ENCODE data around the gene KRTAP5-1.
A peak's percentile ranks its signal among the peaks of the same experiment; 100 is the strongest.

KRTAP5-1 gene

DNA sequence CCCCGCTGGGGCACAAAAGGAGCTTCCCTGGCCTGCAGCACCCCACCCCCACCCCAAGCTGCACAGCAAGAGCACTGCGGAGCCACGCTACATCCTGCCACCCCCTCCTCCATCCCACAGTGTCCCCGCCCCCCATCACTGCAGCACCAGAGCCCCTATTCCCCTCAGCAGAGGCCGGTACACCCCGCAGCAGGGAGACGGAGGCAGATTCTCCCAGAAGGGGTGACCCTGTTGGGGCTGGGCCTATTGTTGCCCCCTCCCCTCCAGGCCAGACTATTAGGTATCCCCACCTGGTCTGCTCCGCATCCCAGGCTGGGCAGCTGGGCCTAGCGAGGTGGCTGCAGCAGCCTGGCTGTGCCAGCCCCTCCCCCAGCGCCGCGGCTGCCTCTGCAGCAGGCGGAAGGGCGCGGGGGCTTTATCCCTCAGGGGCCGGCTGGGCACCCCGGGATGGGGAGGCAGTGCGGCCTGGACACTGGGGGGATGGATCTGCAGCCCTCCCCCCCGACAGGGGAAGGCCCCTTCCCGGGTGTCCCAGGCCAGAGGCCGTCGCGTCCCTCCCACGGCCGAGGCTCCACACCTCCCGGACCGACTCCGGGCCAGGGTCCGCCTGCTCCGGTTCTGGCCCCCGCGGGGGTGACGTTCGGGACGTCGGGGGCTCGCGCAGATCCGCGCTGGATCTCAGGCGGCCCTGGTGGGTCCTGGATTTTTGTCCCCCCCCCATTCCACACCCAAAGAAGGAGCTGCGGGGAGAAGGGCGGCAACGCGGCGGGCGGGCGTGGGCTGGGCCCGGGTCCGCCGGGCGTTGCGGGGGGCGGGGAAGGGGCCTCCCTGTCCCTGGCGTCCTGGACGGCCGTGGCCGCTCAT lies 14.0 kb downstream of the KRTAP5-1 start:
- peak; percentile 66 for DNase-seq

DNA sequence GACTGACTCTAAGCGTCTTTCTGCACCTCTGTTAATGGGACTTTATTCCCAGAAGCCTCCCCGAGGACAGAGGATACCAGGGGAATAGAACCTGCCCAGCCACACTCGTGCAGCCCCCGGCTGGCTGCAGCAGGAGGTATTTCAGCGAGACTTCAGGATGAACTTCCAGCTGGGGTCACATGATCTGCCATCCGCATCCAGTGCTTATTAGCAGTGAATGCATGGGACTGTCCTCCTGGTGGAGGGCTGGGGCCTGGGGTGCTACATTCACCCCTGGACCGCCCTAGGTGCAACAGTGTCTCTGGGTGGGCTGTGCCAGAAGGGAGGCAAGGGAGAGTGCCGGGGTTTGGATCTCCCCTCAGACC lies 14.6 kb downstream of the KRTAP5-1 start:
- DNase-seq, result peak; percentile 35

DNA sequence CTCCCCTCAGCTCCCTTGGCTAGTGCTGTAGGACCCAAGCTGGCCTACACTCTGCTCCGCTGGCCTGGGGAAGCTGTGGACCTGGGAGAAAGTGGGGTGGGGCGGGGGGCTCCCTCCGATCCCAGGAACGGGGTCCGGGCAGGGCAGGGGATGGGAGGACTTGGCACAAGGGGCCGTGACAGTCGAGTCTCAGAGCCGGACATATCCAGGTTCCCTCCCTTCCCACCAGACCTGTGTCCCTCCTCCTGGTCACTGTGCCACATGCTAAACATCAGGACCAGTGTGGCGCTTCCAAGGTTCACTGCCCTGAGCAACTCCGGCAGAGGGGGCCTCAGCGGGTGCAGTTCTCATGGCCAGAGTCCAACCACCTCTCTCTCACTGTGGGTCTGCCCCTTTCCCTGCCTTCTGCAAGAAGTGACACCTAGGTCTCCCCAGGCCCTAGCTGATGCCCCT lies 15.1 kb downstream of the KRTAP5-1 start:
- DNase-seq, result peak; percentile 44

DNA sequence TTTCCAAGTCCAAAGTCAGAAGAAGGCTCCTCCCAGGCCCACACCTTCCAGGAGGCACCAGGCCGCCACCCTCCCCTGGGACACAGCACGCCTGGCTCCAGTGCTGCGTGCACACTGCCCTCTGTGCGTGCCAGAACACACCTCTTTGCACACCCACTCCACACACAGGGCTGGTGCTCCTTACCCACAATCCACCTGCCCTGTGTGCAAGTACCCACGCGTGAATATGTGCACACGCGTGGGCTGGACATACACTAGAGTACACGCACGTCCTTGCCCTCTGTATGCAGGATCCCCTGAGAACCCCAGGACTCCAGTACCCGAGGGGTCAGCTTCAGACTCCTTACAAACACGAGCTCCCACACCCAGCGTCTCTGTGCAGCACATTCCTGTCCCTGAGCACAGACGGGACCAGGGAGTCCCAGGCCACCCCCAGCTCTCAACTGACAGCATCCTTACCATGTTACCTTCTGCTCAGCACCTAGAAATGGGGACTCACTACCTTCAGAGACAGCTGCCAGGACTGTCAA lies 15.8 kb downstream of the KRTAP5-1 start:
- DNase-seq, result peak; percentile 50

DNA sequence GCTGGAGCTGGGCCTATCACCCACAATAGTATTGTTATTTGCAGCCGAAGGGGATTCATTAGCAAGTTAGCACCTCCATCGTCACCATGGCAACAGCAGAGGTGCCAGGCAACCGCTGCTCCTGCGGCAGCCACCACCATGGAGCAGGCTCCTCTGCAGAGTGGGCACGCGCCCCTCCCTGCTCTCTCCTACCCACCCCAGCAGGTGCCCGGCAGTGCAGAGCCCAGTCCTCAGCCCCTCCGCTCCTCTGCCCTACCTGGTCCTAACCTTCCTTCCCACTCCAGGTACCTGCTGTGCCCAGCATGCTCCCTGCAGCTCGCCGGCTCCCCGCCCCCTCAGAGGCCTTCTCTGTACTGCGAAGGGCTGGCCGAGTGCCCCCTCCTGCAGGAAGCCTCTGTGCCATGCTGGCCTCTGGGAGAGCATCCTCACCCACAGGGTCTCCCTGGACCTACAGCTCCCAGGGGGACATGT lies 16.6 kb downstream of the KRTAP5-1 start:
- no peak for DNase-seq

DNA sequence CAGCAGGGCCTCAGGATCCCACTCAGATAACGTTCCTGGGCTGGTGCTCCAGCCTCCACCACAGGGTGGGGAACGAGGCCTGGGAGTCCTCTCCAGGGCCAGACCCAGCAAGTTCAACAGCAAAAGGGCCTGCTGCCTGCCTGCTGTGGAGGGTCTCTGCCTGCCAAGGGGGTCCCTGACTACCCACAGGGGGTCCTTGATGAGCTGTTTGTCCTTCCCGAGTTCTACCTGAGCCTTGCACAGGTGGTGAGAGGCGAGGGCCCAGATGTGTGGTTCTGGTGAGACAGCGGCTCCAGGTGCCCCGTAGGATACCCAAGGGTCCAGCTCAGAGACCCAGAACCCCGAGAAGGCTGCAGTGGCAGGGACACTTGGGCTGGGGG lies 17.4 kb downstream of the KRTAP5-1 start:
- peak; percentile 51 for DNase-seq

DNA sequence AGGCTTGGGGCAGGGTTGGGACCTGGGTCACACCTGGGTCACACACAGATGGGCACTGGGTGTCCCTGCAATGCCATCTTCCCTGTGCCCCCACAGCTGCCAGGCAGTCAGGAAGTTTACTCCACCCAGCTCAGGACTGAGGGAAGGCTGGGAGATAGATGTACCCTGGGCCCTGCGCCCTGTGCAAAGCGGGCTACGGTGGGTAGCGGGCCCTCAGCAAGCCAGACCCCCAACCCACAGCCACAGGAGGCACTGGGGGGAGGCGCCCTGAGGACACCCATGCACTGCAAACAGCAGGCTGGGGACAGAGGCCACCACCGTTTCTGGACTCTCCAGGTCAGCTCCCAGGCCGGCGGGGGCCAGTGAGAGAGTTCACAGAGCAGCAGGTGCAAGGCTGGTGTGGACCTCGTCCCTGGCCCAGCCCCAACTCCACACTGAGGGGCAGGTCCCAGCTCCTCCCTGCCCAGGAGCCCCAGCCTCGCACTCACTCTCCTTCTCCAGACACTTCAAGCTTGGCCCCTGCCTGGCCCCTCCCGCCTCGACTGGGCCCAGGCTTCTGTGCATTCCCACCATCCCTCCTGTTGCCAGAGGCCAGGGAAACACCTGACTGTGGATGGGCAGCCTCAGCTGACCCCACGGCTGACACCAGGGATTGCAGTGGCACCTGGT lies 17.9 kb downstream of the KRTAP5-1 start:
- DNase-seq, result peak; percentile 55

DNA sequence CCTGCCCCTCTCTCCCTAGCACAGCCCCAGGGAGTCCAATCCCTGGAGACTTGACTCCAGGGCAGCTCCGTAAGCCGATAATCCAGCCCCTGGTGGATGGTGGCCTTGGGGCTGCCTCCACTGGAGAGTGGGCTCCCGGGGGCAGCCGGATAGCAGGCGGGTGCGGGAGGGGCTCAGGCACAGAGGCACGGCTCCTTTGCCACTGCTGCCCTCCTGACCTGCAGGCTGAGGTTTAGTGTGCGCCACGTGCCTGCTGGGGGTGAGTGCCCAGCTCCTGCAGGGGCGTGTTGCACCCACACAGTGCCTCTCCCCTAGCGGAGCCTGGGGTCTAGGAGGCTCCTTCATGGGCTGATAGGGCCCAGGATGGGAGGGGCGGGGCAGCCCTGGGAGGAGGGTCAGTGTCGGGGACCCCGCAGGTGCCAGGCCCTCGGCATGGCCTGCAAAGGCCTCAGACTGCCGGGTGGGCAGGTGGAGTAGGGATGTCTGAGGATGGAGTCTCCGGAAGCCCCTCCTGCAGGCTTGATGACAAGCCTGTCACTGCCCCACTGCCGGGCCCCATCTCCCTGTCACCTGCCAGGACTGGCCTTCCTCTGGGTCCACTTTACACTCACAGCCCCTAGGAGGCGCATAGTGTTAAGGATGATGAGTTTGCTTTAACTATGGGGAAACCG lies 18.6 kb downstream of the KRTAP5-1 start:
- no peak for DNase-seq

DNA sequence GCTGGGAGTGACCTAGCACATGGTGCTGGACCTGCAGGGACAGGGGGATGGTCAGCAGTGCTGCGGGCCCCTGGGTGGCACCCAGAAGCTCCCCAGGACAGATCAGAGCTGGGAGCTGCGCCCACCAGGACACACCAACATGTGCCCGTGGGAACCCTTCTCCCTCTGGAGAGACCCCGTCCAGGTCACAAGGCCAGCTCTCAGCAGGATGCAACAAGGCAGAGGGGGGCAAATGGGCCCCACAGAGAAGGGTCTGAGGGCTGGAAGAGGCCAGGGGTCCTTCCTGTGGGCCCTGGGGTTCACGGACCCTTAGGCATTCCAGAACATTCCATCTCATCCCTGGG lies 19.2 kb downstream of the KRTAP5-1 start:
- DNase-seq, result no peak

DNA sequence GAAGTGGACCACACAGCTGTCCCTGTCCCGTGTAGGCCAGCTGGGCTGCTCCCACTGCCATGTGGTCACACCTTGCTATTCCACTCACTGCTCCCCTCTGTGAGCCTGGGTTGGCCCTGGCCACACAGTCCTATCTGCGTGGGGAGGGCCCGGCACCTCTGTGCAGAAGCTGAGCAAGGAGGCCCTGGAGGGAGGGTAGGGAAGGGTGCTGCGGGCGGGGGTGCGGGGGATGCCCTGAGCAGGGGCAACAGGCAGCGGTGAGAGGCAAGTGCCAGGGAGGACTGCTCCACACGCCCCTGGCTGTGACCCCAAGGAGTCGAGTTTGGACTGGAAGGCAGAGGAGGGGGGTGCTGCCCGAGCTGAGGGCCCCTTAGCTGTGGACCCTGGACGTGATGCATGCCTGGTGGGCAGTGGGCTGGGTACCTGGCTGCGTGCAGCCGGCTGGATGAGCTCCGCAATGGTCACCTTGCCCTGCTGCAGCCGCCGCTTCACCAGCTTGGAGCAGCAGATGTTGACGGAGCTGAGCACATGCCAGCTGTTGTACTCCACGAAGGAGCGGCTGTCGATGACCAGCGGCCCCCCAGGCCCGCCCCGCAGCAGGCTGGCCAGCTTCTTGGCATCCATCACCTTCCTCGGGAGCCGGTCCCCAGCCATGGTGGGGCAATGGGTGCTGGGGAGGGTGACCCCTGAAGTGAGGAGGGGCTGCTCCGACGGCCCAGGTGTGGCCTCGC lies 19.7 kb downstream of the KRTAP5-1 start:
- DNase-seq, result no peak

DNA sequence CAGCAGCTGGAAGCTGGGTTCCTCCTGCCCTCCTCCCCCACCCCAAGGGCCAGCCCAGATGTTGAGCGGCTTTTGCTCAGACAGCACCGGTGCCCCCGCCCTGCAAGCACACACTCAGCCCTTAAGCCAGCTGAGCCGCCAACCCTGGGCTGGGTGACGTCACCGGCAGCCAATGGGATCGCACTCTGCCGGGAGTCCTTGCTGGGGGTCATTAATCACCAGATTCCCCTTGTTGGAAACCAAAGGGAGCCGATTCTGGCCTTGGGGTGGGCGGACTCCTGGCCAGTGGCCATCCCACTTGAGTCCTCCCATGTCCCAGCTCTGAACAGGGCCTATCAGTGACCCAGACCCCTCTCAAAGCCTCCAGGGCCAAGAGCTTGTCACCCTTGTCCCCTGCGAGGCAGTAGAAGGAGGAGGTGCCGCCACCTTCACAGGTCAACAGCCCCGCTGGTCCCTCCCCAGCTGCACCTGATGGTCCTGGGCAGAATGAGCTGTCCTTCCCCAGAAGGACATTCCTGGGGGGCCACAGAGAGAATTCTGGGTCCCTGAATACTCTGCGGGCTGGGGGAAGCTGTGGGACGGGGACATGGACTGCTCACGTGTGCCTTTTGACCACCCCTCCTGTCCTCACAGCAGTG lies 20.4 kb downstream of the KRTAP5-1 start:
- peak; percentile 93 for DNase-seq

DNA sequence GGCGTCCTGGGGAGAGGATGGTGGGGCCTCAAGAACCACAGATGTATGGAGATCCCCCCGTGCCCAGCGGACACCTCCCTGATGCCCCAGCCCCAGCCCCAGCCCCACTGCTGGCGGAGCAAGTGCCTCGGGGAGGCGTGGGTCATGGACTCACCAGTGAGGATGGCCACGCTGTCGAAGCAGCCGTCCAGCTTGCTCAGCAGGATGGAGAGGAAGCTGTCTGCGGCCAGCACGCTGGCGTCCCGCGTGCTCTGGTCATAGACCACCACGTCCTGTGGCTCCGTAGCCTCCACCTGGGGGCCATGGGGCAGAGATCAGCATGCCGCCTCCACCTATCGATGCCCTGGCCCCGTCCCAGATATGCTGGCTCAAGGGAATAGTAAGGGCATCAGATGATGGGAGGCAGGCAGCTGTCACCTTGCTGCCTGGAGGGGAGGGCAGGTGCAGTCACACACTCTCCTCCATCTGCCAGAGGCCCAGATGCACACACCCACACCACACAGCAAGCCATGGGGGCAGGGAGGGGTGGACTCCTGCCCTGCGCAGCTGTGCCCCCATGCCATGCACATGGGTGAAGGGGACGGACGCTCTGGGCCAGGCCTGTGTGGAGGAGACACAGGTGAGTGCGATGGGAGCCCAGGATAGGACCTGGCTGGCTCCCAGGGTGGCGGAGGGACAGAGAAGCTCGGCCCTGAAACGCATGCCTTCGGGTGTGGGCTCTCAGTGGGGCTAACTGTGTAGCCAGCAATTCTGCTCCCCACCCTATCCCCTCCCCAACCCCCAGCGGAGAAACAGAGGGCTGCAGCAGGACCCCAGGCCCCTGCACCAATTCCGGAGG lies 21.2 kb downstream of the KRTAP5-1 start:
- DNase-seq, result no peak

DNA sequence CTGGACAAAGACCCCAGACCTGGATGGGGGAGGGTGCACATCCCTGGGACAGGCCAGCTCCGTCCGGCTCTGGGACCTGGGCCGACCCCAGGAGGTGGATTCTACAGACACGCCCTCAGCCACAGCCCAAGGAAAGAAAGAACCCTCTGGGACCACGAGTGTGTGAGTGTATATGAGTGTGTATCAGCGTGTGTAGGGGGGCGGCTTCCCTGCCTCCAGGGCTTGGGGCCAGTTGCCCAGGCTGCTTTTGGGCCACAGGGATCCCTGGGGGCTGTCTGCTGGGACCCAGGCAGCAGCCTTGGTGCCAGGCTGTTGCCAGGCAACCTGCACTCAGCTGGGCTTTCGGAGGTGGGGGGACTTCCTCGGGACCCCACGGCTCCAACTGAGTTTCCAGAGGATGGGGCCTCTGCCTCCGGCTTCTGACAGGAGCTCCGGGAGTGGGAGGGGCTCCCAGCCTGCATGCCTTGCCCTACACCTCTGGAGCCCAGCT lies 21.9 kb downstream of the KRTAP5-1 start:
- DNase-seq, result no peak

DNA sequence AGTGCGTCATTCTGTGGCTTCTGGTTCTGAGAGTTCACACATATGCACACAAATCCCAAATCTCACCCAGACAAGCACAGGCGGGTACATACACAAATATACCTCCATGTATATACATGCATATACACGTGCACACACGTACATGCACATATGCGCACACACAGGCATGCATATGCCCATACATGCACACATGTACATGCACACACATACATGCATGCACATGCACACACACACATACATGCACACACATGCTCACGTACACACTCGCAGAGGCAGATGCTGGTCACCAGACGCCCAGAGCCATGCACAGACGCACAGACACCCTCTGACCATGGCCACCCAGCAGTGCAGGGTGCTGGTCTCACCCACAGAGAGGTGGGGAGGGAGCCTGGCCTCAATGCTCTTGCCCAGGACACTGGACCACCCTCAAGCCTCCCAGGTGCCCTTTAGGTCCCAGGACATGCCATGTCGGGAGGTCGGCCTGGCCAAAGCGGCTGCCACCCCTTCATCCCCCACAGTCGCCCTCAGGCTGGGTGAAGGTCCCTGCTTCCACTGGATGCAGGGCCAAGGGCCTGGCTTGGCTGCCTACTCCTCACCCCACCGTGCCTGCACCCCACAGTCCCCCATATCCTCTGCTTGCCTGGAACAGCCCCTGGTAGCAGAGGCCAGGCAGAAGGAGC lies 22.5 kb downstream of the KRTAP5-1 start:
- DNase-seq, result no peak

DNA sequence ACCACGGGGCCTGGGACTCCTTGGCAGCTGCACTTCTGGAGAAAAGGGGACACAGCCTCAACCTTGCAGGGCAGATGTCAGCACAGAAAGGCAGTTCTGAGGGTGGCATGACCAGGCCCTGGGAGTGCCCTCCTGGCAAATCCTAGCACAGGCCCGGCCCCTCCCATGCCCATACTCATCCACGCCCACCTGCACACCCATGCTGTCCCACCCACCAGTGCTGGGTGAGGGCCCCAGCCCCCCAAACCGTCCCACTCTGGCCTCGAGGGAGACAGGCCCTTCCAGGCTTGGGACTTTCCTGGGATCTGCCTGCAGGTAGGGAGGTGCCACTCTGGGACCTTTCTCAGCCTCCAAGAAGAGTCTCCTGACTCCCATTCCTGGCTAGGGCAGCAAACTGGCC lies 23.1 kb downstream of the KRTAP5-1 start:
- DNase-seq, result no peak

DNA sequence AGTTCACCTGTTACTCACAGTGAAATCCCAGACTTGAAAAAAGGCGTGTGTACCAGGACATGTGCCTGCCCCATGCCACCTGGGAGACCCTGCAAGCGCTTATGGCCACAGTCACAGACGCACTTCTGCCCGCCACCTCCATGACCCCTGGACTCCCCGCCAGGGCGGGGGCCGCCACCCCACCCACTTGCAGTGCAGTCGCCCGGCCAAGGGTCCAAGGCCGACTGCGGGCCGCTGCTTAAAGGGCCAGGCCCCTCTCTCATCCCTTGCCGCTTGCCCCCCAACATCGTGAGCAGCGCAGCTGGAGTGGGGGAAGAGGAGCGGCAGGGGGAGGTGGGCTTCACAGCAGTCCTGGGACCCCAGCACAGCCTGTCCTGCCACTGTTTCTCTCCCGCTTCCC lies 23.8 kb downstream of the KRTAP5-1 start:
- DNase-seq, result no peak

DNA sequence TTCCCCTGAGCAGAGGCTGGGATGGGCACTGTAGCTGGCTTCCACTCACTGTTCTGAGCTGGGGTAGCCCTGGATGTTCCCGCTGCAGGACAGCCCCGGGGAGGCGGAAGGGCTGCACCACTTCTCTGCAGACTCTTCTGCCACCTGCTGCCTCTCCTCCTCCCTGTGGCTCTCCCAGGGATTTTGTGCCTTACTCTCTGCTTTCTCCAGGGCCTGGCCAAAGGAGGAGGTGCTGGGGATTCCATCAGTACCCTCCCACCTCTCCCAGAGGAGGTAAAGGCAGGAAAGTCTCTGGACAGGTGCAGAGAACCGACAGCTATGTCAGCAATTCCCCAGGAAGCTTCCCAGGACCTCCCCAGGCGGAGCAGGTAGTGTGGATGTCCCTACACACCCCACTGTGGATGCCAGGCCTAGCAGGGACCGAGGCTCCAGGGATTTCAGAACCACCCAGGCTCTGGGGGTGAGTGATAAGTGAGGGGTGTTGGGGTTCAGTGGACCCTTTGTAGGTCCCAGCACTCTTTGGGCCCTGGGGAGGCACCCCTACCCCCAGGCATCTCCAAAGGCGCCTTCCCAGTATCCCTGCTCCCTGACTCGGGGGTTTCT lies 24.3 kb downstream of the KRTAP5-1 start:
- no peak for DNase-seq

DNA sequence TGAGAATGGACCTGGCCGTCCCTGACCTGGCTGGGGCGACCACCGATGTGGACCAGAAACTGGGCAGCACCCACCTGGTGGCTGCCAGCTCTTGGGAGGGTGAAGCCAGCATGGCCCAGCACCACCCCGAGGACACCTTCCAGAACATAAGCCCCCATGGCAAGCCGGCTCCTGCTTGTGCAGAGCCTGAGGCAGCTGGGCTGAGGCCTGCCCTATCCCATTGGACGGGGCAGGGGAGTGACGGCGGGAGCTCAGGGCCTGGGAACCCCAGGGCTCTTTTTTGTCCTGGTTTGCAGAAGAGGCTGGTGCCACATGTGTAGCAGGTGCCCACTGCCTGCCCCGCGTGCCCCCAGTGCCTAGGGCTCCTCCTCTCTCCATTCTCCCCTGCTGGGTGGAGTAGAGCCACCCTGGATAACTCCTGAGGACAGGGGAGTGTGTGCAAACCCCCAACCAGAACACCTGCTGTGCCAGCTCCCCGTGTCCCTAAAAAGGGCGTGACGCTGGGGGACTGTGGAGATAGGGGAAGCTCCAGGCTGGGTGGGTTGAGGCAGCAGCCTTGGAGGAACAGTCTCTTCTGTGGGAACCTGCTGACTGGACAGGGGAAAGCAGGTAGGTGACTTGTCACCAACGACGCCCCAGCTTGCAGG lies 25.0 kb downstream of the KRTAP5-1 start:
- DNase-seq, result no peak

DNA sequence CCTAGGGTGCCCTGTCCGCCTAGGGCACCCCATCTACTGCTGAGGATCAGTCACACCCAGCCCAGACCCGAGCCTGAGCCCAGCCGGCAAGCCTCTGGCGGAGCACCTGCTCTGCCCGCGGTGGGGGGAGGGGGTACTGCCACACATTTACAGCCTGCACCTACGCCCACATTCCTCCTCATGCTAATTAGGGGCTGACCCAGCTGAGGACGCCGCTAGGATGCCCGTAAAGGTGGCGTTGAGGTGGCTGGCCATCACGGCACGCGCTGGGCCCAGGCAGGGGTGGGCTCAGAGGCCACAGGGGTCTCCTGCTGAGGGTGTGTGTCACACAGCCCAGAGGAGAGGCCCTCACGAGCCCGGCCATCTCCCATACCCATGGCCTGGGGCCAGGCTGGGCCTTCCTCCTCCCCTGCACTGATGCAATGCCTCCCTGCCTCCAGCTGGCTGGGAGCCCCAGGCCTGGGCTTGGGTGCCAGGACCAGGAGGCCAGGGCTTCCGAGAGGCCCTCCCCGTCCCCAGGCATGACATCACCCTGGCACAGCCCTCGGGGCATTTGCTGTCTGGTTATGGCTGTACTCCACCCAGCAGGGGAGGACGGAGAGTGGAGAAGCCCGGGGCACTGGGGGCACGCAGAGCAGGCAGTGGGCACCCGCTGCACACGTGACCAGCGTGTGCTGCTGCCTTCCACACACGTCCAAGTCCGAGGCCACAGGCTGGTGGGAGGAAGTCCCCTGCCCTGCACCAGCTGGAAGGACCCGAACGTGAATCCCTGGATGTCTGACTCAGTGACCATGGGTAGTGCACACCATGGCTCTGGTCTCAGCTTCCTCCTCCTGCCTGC lies 25.8 kb downstream of the KRTAP5-1 start:
- no peak for DNase-seq

All from islet precursor cell (in vitro differentiated cells).